GM12872 (cell line): ENCODE measurements around the gene FLNC.

Source experiments
- TF ChIP-seq, protein P1 (sequence below): IDR thresholded peaks from 3 replicates; pipeline ENCODE4 v1.5.1; 2011; ENCODE audit warnings: low read depth, mild to moderate bottlenecking, low read length, moderate library complexity; ENCODE audit not compliant: insufficient read depth

Gene FLNC

DNA sequence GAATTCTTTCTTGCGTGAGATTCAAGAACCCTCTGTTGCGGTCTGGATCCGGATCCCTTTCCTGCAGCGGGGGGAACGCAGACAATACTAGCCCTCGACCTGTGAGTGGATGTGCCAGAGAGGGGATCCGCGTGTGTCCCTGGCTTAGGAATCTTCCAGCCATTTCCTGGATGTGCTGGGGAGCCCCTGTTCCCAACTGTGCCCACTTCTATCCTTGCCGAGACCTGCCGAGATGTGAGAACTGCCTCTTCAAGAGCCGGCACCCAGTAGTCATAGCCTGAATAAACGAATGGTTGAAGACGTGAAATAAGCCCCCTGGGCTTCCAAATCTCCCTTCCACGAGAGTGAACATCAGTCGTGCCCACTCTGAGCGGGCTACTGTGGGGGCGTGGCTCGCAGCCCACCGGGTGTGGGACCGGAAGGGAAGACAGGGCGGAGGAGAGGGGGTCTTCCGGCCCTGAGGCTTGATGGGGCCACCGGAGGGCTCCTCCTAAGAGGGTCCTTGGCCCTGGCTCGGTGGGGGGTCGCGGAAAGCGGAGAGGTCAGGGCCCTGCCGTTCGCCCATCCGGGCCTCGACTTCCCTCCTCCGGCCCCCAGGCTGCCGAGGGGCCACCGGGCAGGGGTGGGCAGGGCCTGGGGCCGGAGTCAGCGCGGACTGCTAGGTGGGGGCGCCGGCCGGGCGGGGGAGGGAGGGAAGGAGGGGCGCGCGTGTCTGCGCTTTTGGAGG lies 39.7 kb upstream of the FLNC start:
- TF ChIP-seq, protein P1, sequence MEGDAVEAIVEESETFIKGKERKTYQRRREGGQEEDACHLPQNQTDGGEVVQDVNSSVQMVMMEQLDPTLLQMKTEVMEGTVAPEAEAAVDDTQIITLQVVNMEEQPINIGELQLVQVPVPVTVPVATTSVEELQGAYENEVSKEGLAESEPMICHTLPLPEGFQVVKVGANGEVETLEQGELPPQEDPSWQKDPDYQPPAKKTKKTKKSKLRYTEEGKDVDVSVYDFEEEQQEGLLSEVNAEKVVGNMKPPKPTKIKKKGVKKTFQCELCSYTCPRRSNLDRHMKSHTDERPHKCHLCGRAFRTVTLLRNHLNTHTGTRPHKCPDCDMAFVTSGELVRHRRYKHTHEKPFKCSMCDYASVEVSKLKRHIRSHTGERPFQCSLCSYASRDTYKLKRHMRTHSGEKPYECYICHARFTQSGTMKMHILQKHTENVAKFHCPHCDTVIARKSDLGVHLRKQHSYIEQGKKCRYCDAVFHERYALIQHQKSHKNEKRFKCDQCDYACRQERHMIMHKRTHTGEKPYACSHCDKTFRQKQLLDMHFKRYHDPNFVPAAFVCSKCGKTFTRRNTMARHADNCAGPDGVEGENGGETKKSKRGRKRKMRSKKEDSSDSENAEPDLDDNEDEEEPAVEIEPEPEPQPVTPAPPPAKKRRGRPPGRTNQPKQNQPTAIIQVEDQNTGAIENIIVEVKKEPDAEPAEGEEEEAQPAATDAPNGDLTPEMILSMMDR = no peak

DNA sequence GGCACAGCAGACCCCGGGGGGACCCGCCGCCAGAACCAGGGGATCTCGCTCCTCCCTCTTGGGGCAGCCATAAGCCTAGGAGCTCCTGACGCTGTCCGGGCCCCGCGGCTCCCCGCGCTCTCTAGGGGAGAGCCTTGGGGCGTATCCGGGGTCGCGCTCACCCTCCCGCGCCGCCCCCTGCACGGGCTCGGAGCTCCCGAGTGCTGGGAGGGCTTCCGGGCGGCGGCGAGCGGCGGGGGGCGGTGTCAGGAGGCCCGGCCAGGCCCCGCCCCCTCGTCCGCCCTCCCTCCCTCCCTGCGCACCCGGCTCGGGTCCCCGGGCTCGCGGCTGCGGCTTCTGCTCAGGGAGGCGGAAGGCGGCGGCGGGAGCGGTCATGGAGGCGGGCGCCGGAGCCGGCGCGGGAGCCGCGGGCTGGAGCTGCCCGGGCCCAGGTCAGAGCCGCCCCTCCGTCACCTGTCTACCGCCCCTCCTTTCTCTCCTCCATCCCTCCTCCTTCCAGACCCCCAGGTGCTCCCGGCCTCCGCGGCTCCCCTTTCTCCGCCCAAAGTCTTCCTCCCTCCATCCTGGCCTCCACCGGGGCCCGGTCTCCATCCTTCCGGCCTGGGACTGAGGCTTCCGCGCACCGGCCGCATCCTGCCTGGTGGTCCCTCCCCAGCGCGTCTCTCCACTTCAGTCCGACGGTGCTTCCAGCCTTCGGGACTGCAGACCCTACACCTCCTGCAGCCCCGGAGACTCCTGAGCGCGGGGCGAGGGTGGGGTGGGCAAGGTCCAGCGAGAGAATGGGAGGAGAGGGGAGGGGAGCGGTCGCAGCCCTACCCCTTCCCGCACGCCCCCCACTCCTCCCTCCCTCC lies 38.9 kb upstream of the FLNC start, which contains the start of gene CCDC136:
TSS of gene CCDC136 (plus strand) at position 848 of the 851 bp plus-strand sequence. CDS start 444 bp downstream, outside the sequence.
- TF ChIP-seq, protein P1 = no peak

DNA sequence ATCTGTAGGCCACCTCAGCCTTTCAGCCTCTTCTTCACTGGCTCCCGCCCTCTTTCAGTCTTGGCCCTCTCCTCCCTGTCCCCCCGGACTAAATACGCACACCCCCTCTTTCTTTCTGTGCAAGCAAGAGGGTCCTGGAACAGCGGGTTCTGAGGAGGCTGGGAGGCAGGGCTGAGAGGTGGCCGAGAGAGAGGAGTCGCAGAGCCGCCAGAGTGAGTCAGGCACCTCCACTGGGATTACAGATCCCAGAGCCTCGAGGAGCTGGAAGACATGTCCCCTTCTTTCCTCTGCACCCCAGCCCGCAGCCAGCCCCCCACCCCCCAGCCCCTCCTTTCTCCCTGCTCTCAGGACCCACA lies 38.3 kb upstream of the FLNC start:
- TF ChIP-seq, protein P1 = no peak

- TF ChIP-seq, protein P1 = no peak
Measured at GRCh38 chr7:128792471-128793180, 37.6 kb upstream of the FLNC start.

DNA sequence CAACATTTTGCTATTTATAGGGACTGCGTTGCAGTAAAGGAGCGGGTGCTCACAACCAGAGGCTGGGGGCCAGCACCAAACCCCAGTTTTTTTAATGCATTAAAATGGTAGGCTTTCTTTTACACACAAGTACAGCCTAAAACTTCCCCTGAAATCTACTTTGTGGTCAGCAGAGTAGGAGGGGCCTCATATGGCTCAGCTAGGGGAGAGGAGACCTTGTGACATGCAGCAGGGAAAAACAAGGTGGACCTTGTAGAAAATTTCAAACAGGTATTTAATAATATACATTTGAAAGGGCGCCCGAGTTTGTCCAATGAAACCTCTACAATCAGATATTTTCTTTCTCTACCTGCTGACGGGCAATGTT lies 37.0 kb upstream of the FLNC start:
- TF ChIP-seq, protein P1 = no peak

DNA sequence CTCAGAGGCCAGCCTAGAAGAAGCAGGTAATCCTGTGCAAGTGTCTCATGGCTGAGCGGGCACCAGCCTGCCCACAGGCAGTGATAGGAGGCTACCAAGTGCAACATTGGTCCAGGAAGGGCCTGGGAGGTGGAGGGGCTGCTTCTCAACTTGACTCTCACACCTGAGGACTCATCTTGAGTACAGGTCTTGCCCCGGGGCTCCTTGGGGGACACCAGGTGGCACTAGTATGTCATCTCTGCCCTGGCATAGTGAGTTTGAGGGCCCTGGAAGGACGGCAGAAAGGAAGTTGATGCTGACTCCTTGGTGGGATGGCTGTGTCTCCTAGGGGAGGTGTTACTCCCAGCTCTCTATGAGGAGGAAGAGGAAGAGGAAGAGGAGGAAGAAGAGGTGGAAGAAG lies 36.2 kb upstream of the FLNC start:
- TF ChIP-seq, protein P1 = peak; percentile 48; the same call in 2 of the 3 replicates

DNA sequence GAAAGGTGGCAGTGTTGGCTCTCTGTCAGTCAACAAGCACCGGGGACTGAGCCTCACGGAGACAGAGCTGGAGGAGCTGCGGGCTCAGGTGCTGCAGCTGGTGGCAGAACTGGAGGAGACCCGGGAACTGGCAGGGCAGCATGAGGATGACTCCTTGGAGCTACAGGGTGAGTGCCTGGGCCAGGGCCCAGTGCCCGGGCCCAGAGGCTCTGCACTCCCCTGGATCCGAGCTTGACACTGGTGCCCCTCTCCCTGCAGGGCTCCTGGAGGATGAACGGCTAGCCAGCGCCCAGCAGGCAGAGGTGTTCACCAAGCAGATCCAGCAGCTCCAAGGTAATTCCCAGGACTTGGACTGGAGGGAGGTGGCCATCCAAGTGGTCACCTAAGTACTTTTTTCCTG lies 35.8 kb upstream of the FLNC start:
- TF ChIP-seq, protein P1 = no peak
